ENCODE results near the gene DIDO1.
A peak's percentile ranks its signal among the peaks of the same experiment; 100 is the strongest.

Gene DIDO1

DNA sequence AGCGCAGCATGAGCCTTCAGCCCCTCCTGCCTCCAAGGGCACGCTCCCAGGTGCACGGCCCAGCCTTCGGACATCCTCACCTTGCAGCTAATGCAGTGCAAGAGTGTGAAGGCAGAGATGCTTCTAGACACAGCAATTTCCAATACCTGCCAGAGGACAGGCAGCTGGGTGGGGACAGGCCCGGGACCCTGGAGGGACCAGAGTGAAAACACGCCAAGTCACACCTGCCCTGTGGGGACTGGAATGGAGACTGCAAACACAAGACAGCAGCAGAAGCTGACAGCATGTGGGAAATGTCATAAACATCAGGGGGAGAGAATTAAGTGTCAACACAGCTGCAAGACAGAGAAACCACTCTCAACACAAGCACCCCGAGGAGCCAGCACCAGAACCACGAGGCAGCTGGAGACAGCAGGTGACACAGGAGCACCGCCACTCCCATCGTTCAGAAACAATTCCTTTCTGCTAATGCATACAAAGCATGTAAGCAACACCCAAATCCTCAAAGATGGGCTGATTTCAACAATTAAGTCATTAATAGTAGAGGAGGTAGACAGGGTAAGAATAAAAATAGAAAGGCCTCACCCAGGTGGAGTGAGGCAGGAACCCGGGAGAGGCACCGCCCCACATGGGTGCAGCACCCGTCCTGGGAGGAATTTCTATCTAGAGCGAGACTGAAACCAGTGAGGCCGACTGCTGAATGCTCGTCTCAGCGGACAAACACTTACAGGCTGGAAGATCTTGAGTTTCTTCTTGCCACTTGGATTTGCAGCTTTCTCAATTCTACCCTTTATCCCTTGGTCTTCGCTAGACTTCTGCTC, 17.1 kb downstream of the DIDO1 start:
- no peak for DNase-seq (ENCODE audit: low spot score)

GRCh38 chr20:62907384-62908317, 18.7 kb downstream of the DIDO1 start:
- DNase-seq (ENCODE audit: low spot score), result no peak

DNA sequence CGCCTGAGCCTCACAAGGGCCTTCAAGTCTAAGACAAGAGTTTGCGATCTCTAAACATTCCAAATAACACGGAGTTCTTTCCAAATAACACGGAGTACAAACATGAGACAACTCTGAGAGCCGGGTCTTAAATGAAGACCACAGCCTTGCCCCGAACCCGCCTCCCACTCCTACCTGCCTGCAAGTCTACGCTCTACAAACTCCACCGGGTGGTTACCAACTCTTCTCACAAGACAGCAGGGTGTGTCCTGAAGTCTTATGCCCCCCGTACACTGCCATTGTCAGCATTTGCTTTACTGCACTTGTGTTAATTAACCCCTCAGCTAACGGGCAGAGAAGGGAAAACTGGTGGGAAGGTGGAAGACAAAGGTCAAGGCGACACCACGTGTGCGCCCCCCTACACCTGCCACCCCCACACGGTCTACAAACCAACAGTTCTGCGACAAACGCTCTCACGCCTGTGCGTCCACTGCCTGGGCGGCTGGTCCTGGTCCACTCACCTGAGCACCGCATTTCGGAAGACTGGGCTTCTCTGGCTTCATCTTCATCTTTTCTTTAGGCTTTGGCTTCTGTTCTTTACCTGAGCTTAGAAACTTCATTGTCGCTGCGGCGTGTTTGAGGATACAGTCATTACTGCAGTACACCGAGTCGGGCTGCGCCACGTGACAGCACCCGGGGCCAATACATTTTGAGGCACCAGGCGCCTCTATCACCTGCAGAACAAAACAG, 19.5 kb downstream of the DIDO1 start:
- DNase-seq (ENCODE audit: low spot score), result no peak

- DNase-seq (ENCODE audit: low spot score), result peak; percentile 95
Observed at GRCh38 chr20:62906209-62906608, 20.1 kb downstream of the DIDO1 start.

GRCh38 chr20:62905536-62906117, 20.7 kb downstream of the DIDO1 start:
- DNase-seq (ENCODE audit: low spot score), result peak; percentile 82

GRCh38 chr20:62902926-62903615, 23.2 kb downstream of the DIDO1 start:
- DNase-seq (ENCODE audit: low spot score), result no peak

DNA sequence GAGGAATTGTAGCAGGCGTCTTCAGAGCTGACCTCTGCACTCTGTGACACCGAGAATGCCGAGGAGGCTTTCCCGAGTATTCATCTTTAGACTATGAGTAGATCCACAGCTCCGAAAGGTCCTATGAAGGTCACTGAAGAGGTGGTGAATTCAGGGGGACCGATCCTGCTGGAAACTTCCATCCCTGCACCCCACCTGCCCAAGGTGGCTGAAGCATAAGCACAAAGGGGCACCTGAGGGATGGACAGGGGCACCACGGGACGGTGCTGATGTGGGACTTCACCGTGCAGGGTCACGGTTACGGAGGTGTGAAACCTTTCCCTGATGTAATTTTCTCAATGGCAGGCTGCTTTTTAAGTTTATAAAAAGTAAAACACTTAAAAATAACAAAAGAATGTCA, 24.4 kb downstream of the DIDO1 start:
- no peak for DNase-seq (ENCODE audit: low spot score)

DNA sequence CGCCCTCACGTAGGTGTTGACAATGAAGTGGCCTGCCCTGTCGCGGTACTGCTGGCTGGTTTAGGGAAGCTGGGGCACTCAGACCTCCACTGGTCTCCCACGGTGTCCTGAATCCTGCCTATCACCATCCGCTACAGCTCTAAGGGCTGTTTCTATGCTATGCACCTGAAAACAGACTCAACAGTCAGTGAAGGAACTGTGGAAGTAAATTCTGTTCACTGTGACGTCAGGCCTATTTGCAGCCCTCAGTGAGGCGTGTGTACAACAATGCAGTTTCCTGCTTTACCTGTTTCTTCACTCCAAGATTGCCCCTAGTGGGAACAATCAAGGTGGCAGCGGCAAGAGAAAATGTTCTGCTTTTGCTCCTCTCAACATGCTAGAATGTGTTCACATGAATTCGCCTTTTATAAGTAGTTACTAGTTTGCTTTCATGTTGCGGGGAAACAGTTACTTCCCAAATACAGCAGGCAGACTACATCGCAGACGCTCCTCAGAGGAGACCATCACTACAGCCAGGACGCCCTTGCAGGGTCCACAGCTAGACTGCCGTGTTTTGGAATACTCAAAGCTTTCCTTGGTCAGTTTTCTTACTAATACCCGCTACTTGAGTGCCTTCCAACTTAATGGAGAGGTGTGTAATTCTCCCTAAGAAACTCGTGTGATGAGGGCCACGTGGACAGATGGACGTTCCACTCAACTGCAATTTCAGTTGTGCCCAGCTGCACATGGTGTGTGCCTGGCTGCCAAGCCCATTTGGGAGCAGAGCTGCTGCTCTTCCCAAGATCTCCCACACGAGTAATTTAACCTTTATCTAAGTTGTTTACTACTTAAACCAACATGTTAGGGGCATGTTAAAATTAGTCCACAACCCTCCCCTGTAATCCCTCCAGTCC, 25.4 kb downstream of the DIDO1 start:
- DNase-seq (ENCODE audit: low spot score), result peak; percentile 65

GRCh38 chr20:62900052-62900691, 26.1 kb downstream of the DIDO1 start:
- DNase-seq (ENCODE audit: low spot score), result peak; percentile 85

GRCh38 chr20:62899633-62900051, 26.7 kb downstream of the DIDO1 start:
- peak; percentile 60 for DNase-seq (ENCODE audit: low spot score)

- no peak for DNase-seq (ENCODE audit: low spot score)
Observed at GRCh38 chr20:62898970-62899632, 27.2 kb downstream of the DIDO1 start.

DNA sequence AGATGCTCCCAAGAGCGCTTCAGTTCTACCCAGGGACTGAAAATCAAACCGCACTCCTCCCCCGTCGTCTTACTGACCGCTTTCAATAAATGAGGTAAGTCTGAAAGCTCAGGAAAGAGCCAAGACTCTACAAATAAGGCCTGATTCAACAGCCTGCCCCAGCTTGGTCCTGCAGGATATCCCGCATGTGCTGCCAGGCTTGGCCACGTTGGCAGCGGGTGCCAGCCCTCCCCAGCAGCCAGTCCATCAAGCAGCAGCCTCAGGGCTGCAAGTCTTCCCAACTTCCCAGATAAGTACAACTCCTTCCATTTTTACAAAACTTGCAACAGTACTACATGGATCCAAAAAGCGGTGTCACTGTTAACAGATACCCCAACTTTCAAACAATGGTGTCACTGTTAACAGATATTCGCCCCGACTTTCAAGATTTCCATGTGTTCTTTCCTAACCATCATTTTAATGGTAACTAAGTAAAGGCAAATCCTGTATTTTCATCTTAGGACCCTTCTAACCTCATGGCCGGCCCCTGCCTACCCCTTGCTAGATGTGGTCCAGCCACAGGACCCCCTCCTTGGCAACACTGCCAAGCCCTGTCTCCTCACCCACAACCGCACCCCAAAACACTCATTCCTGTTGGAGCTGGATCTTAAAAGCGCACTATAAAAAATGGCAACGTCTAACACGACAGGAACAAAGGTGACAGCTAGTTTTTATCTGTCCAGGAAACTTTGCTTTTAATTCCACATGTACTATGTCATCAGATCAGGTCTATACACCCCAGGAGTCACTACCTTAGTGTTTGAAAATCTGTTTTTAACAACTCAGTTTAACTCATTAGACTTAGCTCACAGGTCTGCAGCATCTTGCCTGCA, 28.0 kb downstream of the DIDO1 start:
- DNase-seq (ENCODE audit: low spot score), result peak; percentile 66

GRCh38 chr20:62897666-62898065, 28.6 kb downstream of the DIDO1 start:
- no peak for DNase-seq (ENCODE audit: low spot score)

DNA sequence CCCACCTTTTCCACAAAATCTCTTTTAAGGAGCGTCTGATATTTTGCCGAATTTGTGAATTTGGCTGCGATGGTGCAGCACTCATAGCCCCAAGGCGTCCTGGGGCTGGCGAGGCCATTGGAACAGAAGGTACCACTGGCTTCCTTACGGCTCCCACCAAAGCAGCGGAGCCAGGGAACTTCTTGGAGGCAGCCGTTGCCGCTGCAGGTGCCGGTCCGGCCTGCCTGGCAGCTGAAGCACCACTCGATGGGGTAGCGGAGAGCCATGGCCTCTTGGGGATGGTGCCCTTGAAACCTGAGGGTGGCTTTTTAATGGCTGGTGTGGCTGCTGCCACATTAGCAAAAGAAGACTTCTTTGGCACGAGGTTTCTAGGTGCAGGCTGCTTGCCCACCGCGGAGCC, 29.8 kb downstream of the DIDO1 start:
- peak; percentile 62 for DNase-seq (ENCODE audit: low spot score)

GRCh38 chr20:62895539-62895938, 30.8 kb downstream of the DIDO1 start:
- no peak for DNase-seq (ENCODE audit: low spot score)

DNA sequence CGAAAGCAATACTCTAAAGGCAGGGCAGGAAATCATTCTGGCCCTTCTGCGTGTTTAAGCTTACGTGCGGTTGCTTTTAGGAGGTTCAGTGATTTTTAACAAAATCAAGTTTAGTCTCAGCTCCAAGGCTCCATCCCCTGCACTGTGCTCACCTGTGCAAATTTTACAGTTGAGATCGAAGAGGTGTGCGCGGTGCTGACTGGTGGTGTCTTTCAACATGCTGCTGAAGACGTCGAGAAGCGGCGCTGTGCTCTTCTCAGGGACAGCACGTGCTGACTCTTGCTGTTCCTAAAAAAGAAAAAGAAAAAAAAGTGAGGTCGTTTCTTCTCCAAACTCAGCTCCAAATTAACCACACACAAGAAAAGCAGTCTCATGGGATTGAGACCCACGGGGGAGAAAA, 32.0 kb downstream of the DIDO1 start:
- DNase-seq (ENCODE audit: low spot score), result no peak

- DNase-seq (ENCODE audit: low spot score), result no peak
Observed at GRCh38 chr20:62893700-62894099, 32.6 kb downstream of the DIDO1 start.

All from cerebellar cortex (tissue), 1 donor.